ENCODE results near the gene SLC43A1. TPM values are rescaled to one million over a fixed set of nuclear protein-coding genes. Genes with fewer than 3 reads are reported as not detected.

SLC43A1 gene
- total RNA-seq, 1 experiment from 2014 or later = 15.1 TPM

DNA sequence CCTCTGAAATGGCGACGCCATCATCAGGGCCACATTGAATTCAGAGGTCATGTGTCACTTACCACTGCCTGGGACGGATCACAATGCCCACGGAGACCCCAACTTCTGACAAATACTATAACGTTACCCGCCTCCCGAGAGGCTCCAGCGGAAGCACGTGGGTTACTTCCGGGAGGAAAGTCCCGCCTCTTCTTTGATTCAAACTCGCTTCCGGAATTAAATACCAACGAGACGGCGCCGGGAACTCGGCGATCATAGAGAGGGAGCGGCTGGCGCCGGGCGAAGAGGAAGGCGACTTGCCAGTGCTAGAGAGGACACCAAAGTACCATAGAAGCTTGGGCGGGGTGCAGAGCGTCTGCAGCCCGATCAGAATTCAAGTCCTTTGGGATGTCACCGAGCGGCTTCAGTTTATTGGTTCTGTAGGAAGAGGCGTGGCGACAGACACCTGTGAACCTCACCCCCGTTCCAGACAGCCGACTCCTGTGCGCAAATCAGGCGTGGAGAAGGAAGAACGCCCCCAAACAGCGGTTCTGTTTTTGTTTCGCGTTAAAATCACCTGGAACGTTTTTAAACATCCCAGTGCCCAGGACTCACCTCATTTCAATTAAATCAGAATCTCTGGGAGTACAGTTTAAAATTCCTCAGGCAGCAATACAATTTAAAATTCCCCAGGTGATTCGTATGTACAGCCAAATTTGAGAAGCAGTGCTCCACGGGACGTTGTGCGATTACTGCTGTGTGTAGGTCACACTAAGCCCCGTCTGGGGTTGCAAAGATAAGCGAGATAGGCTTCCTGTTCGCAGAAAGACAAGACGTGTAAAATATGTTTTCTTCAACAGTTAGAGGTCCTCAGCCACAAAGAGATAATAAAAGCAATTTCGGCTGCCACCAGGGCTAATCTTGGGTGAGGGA, 15.3 kb upstream of the SLC43A1 start, which contains the start of gene TIMM10:
TSS of gene TIMM10 (minus strand) at position 159 of the 912 bp plus-strand sequence. CDS start 565 bp downstream, outside the sequence.
- in situ Hi-C loops (cut with HindIII; ENCODE audit: low sequenced_read_pairs) = no loop called here
- DNase-seq (ENCODE audit: low spot score) = peak; percentile 100

DNA sequence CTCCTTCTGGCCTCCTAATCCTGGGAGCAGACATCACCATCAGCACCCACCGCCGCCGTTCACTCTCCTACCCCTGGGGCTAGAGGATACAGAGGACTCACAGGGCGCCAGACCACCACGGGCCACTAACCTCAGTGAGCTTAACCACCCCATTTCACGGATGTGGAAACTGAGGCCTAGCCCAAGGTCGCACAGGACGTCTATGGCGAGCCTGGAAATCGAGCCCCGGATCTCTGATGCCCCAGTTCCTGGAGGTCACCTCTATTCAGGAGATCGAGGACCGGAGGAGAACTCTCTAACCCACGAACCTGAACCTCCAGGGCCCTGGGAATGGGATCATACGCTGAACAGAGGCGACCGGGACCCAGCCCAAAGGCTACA, 14.7 kb upstream of the SLC43A1 start:
- DNase-seq (ENCODE audit: low spot score) = no peak
- in situ Hi-C loops (cut with HindIII; ENCODE audit: low sequenced_read_pairs) = no loop called here

DNA sequence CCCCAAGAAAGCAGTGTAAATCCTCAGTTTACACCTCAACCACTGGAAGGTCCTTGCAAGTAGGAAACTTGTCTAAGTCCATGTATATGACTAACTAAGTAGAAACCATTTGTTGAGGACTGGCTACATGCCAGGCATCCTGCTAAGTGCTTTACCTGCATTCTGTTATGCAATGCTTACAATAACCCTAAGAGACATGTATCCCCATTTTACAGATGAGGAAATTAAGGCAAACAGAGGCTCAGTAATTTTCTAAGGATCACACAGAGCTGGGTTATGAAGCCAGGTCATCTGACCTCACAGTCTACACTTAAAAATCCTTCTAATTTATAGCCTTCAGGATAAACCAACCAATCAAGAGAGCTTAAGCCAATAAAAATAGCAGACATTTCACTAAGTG, 13.5 kb upstream of the SLC43A1 start:
- no peak for DNase-seq (ENCODE audit: low spot score)
- in situ Hi-C loops (cut with HindIII; ENCODE audit: low sequenced_read_pairs) = no loop called here

DNA sequence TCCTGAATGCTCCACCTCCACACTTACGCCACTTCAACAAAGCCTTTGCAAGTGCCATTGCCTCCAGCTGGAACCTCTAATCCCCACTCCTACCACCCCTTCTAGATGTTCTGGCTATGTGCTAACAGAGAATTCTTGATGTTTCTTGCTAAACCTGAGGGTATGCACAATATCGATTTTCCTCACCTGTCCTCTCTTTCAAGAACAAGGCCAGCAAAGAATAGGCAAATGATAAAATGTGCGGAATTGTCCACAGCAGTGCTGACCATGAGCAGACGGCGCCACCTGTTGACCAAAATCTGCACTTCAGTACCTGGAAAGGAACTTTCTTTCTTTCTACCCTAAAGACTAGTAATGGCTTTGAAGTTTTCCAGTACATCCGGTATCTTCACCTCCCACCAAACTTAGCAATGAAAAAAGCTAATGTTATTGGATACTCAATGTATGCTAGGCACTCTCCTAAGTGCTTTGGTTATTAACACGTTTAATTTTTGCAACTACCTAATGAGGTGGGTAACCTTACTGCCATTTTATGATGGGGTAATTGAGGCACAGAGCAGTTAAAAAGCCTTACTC, 11.6 kb upstream of the SLC43A1 start:
- DNase-seq (ENCODE audit: low spot score) = peak; percentile 79
- in situ Hi-C loops (cut with HindIII; ENCODE audit: low sequenced_read_pairs) = no loop called here

DNA sequence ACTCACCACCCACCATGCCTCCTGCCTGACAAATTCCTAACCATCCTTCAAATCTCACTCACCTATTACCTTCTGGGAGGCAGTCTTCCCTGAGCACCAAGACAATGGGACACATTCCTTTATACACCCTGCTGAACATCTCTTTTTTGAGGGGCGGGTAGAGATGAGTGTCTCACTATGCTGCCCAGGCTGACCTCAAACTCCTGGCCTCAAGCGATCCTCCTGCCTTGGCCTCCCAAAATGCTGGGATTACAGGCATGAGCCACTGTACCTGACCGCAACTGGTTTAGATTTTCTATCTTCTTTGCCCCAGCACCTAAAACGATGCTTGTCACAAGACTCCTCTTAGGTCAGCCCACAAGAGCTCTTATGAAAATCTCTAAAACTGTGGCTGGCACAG, 7.9 kb upstream of the SLC43A1 start:
- in situ Hi-C loops (cut with HindIII; ENCODE audit: low sequenced_read_pairs) = no loop called here
- DNase-seq (ENCODE audit: low spot score) = no peak

DNA sequence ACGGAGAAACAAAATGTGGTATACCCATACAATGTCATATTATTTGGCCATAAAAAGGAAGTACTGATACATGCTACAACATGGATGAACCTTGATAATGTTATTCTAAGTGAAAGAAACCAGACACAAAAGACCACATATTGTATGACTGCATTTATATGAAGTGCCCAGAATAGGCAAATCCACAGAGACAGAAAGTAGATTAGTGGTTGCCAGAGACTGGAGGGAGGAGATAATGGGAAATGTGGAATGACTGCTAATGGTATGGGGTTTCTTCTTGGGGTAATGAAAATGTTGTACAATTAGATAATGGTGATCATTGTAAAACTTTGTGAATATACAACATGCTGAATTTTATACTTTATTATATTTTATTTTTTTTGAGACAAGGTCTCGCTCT, 5.6 kb upstream of the SLC43A1 start:
- in situ Hi-C loops (cut with HindIII; ENCODE audit: low sequenced_read_pairs) = no loop called here

DNA sequence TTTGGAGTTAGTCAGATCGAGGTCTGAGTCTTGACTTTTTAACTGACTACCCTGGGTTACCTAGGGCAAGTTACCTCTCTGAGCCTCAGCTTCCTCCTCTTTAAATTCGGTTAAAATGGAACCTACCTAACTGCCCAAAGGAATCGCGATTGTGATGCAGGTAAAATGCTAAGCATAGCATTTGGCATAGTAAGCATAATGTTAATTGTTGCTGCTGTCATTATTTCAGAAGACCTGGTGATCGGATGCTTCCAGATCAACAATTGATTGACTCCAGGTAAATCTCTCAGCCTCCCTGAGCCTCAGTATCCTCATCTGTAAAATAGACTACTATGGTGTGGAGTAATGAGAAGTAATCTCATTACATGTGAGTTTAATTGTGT, 550 bp upstream of the SLC43A1 start:
- in situ Hi-C loops (cut with HindIII; ENCODE audit: low sequenced_read_pairs) = no loop called here
- no peak for DNase-seq (ENCODE audit: low spot score)

More for the DNA sequence above, 5.6 kb upstream of the SLC43A1 start:
- no peak for DNase-seq (ENCODE audit: low spot score)

DNA sequence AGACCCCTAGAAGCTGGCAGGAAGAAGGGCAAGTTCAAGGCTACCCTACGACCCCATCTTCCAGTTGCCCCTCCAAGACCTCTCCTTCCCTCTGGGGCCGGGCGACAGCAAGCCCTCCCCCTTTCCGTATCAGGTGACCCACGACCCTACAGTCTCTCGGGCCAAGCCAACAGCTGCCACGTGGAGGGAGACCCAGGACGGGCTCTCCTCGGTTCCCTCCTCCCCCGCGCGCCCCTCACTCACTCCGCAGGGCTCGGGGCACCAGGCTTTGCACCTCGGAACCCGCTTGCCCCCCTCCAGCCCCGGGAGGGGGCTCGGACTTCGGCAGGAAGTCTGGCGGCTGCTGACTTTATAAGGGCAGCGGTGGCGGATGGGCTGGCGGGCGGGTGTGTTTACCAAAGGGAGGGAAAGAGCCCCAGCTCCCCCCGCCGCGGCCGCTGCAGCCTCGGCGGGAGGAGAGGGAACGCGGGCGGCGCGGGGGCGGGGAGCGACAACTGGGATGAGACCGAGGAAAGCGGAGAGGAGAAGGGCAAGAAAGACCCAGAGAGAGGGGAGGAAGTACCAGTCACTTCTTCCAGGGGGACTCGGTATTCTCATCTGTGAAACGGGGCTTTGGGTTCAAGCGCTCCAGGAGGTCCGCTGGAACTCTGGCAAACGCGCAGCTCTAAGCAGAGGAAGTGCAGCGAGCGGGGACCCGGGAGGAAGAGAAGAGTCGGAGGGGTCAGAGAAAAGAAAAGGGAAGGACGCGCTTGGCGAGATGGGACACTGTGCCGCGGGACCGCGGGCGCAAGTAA, 767 bp downstream of the SLC43A1 start:
- DNase-seq (ENCODE audit: low spot score) = no peak
- in situ Hi-C loops (cut with HindIII; ENCODE audit: low sequenced_read_pairs) = no loop called here

DNA sequence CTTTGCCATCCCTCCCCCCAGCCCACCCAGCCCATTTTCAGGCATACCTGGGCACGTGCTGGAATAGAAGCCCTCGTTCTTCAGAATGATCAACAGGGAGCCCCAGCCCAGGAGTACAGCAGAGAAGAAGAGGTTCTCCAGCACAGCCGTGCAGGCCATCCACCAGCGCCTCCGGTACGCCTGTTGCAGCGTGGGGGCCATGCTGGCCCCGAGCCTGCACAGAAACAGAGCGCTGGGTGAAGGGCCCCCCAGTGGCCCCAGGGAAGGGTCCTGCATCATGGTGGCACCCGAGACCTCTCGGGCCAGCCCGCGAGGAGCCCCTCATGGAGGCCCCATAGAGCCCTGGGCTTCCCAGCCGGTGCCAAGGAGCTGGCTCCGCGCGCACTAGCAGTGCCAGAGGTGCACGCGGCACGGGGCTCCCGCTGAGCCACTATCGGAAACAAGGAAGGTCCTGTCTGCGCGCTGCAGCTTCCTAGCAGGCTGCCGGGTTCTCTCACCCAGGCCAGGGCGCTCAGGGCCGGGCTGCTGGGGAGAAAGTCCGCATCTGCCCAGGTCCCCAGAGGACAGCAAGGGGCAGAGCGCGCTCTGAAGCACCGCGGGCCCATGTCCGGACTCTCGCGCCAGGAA, 1.5 kb downstream of the SLC43A1 start:
- DNase-seq (ENCODE audit: low spot score) = no peak
- in situ Hi-C loops (cut with HindIII; ENCODE audit: low sequenced_read_pairs) = no loop called here

DNA sequence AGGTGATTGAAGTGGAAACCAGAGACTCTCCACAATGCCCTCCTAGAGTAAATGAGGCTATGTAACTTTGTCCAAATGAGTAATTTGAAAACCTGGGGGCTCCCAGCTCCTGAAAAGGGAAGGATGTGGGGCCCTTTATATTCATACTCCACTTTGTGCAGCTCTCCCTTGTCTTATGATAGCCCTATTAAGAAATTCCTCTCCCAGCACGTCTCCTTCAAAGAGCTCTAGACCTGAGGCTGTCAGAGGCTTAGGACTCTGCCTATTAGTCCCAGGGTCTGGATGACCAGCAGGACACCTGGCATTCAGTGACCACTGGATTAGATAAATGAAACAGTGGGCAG, 2.1 kb downstream of the SLC43A1 start:
- in situ Hi-C loops (cut with HindIII; ENCODE audit: low sequenced_read_pairs) = no loop called here
- no peak for DNase-seq (ENCODE audit: low spot score)

DNA sequence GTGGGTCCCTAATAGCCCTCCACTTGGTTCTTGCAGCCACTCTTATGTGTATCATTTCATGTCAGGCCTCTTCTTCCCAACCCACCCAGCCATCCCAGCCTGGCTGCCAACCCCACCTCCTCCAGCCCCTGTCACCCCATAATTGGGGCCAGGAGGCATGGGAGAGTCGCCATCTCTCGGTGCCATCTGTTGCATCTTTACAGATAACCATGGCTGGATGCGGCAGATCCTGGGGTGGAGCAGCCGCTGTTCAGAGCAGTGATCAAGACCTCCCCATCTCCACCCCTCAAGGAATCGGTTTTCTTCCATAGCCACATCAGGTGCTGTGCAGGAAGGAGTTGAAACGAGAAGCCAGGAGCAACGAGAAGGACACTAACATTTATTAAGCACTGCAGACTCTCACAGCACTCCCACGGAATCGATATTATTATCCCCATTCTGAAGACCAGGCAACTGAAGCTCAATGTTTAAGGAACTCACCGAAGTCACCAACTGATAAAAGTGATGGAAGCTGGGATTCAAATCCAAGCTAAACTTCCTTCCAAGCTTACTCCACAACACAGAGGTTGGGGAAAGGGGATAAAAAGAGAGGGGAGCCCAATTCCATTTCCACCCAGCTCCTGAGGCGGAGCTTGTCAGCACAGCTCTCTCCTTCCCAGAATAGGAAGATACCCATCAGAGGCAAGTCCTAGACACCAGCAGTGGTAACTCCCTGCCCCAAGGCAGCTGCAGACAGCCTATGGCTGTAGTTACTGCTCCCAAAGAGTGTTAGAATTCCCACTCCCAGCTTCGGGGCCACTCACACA, 2.7 kb downstream of the SLC43A1 start:
- DNase-seq (ENCODE audit: low spot score) = no peak
- in situ Hi-C loops (cut with HindIII; ENCODE audit: low sequenced_read_pairs) = no loop called here

DNA sequence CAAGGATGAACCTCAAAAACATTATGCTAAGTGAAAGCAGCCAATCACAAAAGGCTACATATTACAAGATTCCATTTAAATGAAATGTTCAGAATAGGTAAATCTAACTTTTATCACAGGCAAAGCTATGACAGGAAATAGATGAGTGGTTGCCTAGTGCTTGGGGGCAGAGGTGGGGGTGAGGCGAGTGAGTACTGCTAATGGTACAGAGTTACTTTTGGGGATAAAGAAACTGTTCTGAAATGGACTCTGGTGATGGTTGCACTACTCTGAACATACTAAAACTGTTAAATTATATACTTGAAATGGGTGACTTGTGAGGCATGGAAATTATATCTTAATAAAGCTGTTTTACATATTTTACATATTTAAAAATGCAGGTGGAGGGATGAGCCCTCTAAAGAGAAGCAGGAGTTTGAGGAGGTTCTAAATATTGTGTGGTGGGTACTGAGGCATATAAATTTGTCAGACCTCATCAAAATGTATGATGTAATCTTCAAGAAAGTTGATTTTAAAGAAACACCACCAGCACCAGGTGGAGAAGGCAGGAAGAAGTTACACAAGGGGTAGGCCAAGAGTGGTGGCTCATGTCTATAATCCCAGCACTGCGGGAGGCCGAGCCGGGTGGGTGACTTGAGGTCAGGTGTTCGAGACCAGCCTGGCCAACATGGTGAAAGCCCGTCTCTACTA, 3.6 kb downstream of the SLC43A1 start:
- in situ Hi-C loops (cut with HindIII; ENCODE audit: low sequenced_read_pairs) = no loop called here
- no peak for DNase-seq (ENCODE audit: low spot score)

DNA sequence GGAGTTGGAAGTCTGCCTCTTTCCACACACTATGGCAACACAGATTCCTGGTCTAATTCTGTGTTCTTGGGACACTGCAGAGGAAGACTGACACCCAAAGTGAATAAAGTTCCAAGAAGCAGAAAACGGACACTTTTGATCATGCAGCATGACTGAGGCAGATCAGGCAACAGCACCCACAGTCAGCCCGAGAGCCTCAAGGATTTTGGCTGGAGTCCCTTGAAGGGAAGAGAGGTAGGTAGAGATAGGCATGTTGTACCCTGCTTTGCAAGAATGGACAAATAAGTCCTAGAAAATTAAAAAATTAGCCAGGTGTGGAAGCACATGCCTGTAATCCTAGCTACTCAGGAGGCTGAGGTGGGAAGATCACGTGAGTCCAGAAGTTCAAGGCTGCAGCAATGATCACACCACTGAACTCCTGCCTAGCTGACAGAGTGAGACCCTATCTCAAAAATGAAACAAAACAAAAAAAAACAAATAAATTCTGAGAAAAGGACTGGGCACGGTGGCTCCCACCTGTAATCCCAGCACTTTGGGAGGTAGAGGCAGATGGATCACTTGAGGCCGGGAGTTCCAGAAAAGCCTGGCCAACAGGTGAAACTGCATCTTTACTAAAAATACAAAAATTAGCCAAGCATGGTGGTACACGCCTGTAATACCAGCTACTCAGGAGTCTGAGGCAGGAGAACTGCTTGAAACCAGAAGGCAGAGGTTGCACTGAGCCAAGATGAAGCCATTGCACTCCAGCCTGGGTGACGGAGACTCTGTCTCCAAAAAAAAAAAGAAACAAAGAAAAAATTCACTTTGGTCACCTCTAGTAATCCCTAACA, 6.9 kb downstream of the SLC43A1 start:
- in situ Hi-C loops (cut with HindIII; ENCODE audit: low sequenced_read_pairs) = no loop called here
- DNase-seq (ENCODE audit: low spot score) = no peak

DNA sequence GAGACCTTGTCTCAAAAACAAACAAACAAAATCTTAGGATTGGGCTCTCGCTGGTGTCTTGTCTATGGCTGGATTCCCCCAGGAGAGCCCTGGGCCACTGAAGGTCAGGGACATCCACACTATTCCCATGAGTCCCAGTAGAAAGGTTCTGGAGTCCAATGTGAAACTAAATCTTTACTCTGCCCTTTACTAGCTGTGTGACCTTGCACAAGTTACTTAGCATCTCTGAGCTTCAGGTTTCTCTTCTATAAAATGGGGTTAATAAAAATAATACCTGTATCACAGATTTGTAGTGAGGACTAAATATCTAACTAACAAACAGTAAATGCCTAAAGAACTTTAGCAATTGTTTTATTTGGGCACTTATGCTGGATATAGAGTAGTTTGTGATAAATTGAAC, 9.0 kb downstream of the SLC43A1 start:
- in situ Hi-C loops (cut with HindIII; ENCODE audit: low sequenced_read_pairs) = no loop called here

DNA sequence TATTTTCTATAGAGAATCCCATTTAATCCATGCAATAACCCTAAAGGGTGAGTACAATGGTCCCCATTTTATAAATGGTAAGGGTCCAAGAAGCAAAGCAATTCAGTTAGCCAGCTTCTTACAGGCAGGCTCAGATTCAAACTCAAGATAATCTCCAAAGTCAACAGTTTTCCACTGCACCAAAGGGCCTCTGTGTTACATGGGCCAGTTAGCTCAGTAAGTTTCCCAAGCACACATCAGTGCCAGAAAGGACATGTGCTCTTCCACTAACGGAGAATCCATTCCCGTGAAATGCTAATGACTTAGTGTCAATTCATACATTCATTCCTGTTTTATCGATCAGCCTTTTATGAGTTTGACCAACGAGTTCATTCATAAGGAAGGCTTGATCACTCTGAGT, 11.0 kb downstream of the SLC43A1 start:
- DNase-seq (ENCODE audit: low spot score) = no peak
- in situ Hi-C loops (cut with HindIII; ENCODE audit: low sequenced_read_pairs) = no loop called here

More for the DNA sequence above, 9.0 kb downstream of the SLC43A1 start:
- no peak for DNase-seq (ENCODE audit: low spot score)

DNA sequence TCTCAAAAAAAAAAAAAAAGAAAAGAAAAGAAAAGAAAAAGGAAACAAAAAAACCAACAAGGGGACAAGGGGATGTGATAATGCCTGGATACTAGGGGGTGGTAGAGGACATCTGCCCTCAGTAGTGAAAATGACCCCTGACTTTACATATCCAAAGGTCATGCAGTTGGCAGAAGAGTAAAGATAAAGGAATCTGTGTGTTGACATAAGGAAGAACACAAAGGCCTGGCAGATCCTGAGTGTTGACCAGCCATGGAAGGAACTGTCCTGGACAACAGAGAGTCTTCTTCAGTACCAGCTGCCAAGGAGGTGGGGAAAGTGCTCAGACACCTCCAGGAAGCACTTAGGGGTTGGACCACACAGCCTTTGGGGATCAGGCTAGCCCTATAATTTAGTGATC, 12.6 kb downstream of the SLC43A1 start:
- in situ Hi-C loops (cut with HindIII; ENCODE audit: low sequenced_read_pairs) = no loop called here
- DNase-seq (ENCODE audit: low spot score) = no peak

DNA sequence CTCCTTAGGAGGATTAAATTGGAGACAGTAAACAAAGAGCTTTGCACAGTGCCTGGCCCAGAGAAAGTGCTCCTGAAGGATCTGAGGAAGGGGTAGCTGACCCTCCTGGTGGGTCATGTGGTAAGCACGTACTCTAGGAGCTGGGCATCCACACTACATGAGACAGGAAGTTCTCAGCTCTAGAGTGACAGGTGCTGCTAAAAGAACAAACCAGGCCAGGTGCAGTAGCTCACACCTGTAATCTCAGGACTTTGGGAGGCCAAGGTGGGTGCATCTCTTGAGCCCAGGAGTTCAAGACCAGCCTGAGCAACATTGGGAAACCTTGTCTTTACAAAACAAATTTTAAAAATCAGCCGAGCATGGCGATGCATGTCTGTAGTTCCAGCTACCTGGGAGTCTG, 13.1 kb downstream of the SLC43A1 start:
- in situ Hi-C loops (cut with HindIII; ENCODE audit: low sequenced_read_pairs) = no loop called here
- no peak for DNase-seq (ENCODE audit: low spot score)

DNA sequence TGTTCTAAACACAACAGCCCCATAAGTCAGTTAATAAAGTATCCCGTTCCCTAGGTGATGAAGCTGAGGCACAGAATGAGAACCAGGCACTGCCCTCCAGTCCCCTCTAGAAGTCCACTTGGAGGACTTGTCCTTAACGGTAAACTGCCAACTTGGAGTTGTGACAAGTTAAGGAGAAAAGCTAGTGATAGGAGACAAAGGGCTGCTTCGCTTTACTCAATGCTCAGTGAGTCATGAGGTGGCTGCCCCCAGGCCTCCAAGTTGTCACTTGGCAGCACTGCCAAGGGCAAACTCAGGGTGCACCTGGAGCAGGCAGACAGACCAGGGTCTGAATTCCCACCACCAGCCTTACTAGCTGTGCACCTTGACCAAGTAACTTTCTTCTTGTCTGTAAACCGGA, 13.5 kb downstream of the SLC43A1 start:
- DNase-seq (ENCODE audit: low spot score) = no peak
- in situ Hi-C loops (cut with HindIII; ENCODE audit: low sequenced_read_pairs) = no loop called here

All from G401 (cell line).